Heart left ventricle (tissue), 16 donors: ENCODE results near the gene OR5AU1. TPM values are rescaled to one million over a fixed set of nuclear protein-coding genes. Genes with fewer than 3 reads are reported as not detected.
"Not testable (repeated sequence)": the region's sequence is repeated elsewhere in the genome, so short reads cannot be mapped to it uniquely, and the experiment has no call there.

ENCODE experiments used
- ATAC-seq, 4 donors: fragments of 200-7000 bp; cut with Tn5 transposase; one replicate each; pipeline ENCODE4 v1.9.1; 2020 to 2022; ENCODE audit warnings: moderate library complexity in 4 of 4, mild to moderate bottlenecking in 3 of 4, moderate number of reproducible peaks in 1 of 4
- DNase-seq, 5 donors: peaks; one replicate each; pipeline ENCODE4 v3.0.0-alpha.2; 2020
- H3K27ac ChIP-seq, 12 donors: fragments of 200-600 bp; sonication (generic) in 4 of 12; one replicate each; pipeline versions ENCODE4 v1.5.0 to v1.8.0; 2016 to 2022; ENCODE audit warnings: mild to moderate bottlenecking in 2 of 12
- H3K27me3 ChIP-seq, 9 donors: fragments of 200-600 bp; sonication (generic) in 2 of 9; one replicate each; pipeline versions ENCODE4 v1.5.1 to v1.8.0; 2016 to 2022; ENCODE audit warnings: mild to moderate bottlenecking in 3 of 9
- H3K36me3 ChIP-seq, 9 donors: fragments of 200-600 bp; sonication (generic) in 2 of 9; one replicate each; pipeline versions ENCODE4 v1.5.0 to v1.8.0; 2018 to 2022; ENCODE audit warnings: mild to moderate bottlenecking in 2 of 9
- H3K4me1 ChIP-seq, 12 donors: fragments of 200-600 bp; sonication (generic) in 4 of 12; one replicate each; pipeline versions ENCODE4 v1.5.0 to v1.8.0; 2016 to 2022; ENCODE audit warnings: mild to moderate bottlenecking in 3 of 12
- H3K4me3 ChIP-seq, 12 donors: fragments of 200-600 bp; sonication (generic) in 4 of 12; one replicate each; pipeline versions ENCODE4 v1.5.0 to v1.8.0; 2017 to 2022; ENCODE audit warnings: mild to moderate bottlenecking in 9 of 12, moderate library complexity in 4 of 12
- H3K9me3 ChIP-seq, 12 donors: fragments of 200-600 bp; sonication (generic) in 4 of 12; one replicate each; pipeline versions ENCODE4 v1.5.0 to v1.8.0; 2016 to 2022; ENCODE audit warnings: mild to moderate bottlenecking in 1 of 12
- POLR2A ChIP-seq, 2 donors: fragments of 450-650 bp; IDR thresholded peaks; one replicate each; pipeline ENCODE4 v1.6.1; 2017; ENCODE audit warnings: antibody characterized with exemption in 2 of 2, mild to moderate bottlenecking in 2 of 2, moderate library complexity in 2 of 2
- WGBS, 4 donors: extraction: QIAGEN DNeasy Blood & Tissue Kit in 2 of 4; methylation state at CpG; one replicate each; pipeline versions ENCODE4 v1.1.5 to v1.1.7; 2013 to 2018; 5-methylcytosine and 5-hydroxymethylcytosine counted together
- intact Hi-C, 10 donors: fragments of 100-400 bp; cut with DNase I; formaldehyde crosslinking; loops; one replicate each; pipeline versions ENCODE4 v1.11.1 to v1.14.2; 2022
- polyA plus RNA-seq, 2 donors: library from polyadenylated mRNA; stranded (reverse); fragments of 200-250 nt; gene quantifications; one replicate each; pipeline ENCODE4 v1.2.3, GENCODE V29; 2013
- total RNA-seq, 9 donors: library from RNA; depleted of rRNA in 2 of 9; stranded (reverse); fragments of >200 nt in 2 of 9; fragmentation: NEBNext Ultra II Directional in 3 of 9; extraction: Animal tissue kit (Norgen Biotek cat#: 25700) in 3 of 9; gene quantifications; one replicate each; pipeline versions ENCODE4 v1.1.0 to v1.2.4, GENCODE V29; 2016 to 2023
- TF ChIP-seq, protein P1 (sequence below), 12 donors: fragments of 200-600 bp; sonication (generic) in 4 of 12; IDR thresholded peaks; one replicate each; pipeline versions ENCODE4 v1.5.0 to v1.8.0; 2018 to 2022; ENCODE audit warnings: antibody characterized with exemption in 12 of 12, mild to moderate bottlenecking in 5 of 12
- donor health status: ischemic (EF 13 %, LVEDD 7.1; RV severe dilation, severe dysfunction).
- donor health status: healthy with polysubstance abuse.
- donor health status: DM: no; HTN: yes; CAD: no.
- donor health status: DM: no; HTN: no; CAD: no.
- donor health status: ischemic (EF 25% LVEDD 6.9; RV normal size, moderate dysfunction).
- donor health status: ischemic (EF 25% LVEDD 5.7; RV mildly dilated, moderate dysfunction).
- donor health status: healthy.
- donor health status: DM: yes; HTN: yes; CAD: no.
- donor health status: ischemic (EF 35%, LVEDD 5.7; RV mildly dilated, moderate dysfunction).
- donor health status: nonischemic (EF 11% LVEDD 7.7; RV severe dilation, severe dysfunction).
- donor health status: DM: yes; HTN: yes; CAD: no.
- donor health status: PGD.
- donor health status: ischemic (EF 29% LVEDD 5.4; RV normal size, mild dysfunction).
- donor health status: nonischemic (EF 23%, LVEDD 6.1; RV moderate dilation, normal function).

The OR5AU1 gene
- total and polyA plus RNA-seq, 11 donors = not detected

DNA sequence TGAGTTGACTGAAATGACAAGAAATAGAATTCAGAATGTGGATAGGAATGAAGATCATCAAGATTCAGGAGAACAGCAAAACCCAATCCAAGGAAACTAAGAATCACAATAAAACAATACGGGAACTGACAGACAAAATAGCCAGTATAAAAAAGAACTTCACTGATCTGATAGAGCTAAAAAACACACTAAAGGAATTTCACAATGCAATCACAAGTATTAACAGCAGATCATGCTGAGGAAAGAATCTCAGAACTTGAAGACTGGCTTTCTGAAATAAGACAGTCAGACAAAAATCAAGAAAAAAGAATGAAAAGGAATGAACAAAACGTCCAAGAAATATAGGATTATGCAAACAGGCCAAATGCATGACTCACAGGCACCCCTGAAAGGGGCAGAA, 15.3 kb upstream of the OR5AU1 start:
- H3K27me3 ChIP-seq = no peaks in the 10 kb centered on the region
- no peaks in the 10 kb centered on the region for H3K36me3 ChIP-seq
- intact Hi-C loops = no loop called here
- TF ChIP-seq, protein P1, sequence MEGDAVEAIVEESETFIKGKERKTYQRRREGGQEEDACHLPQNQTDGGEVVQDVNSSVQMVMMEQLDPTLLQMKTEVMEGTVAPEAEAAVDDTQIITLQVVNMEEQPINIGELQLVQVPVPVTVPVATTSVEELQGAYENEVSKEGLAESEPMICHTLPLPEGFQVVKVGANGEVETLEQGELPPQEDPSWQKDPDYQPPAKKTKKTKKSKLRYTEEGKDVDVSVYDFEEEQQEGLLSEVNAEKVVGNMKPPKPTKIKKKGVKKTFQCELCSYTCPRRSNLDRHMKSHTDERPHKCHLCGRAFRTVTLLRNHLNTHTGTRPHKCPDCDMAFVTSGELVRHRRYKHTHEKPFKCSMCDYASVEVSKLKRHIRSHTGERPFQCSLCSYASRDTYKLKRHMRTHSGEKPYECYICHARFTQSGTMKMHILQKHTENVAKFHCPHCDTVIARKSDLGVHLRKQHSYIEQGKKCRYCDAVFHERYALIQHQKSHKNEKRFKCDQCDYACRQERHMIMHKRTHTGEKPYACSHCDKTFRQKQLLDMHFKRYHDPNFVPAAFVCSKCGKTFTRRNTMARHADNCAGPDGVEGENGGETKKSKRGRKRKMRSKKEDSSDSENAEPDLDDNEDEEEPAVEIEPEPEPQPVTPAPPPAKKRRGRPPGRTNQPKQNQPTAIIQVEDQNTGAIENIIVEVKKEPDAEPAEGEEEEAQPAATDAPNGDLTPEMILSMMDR (IDR thresholded peaks at IDR 0.05) = no peak
- 55 to 66% (median 63%) methylated on average over 2 of the region's 2 CpGs for WGBS, 4 donors
- peaks cover 0 to 11% (median 0%) of the 10 kb centered on the region in 12 donors for H3K9me3 ChIP-seq
- no peak overlapping the region for H3K4me3 ChIP-seq
- no peak for DNase-seq
- no peak overlapping the region for H3K27ac ChIP-seq
- H3K4me1 ChIP-seq = no peaks in the 10 kb centered on the region
- no peak for ATAC-seq

GRCh38 chr14:21169573-21169972, 13.7 kb upstream of the OR5AU1 start:
- ATAC-seq = no peak
- TF ChIP-seq POLR2A (IDR thresholded peaks at IDR 0.05) = no peak
- TF ChIP-seq, protein P1 (IDR thresholded peaks at IDR 0.05) = no peak
- Histone ChIP-seq H3K36me3 (no peaks in the 10 kb centered on the region), H3K27me3 (no peaks in the 10 kb centered on the region), H3K4me3 (no peak overlapping the region), H3K9me3 (peaks cover 0 to 11% (median 0%) of the 10 kb centered on the region in 12 donors), H3K4me1 (no peaks in the 10 kb centered on the region), H3K27ac (no peak overlapping the region)
- no peak for DNase-seq
- intact Hi-C loops = no loop called here
- 74 to 93% (median 86%) methylated on average over 4 of the region's 4 CpGs for WGBS, 4 donors

- Histone ChIP-seq H3K27ac (no peak overlapping the region), H3K36me3 (no peaks in the 10 kb centered on the region), H3K4me1 (no peaks in the 10 kb centered on the region), H3K27me3 (no peaks in the 10 kb centered on the region), H3K4me3 (no peak overlapping the region), H3K9me3 (peaks cover 0 to 10% (median 0%) of the 10 kb centered on the region in 12 donors)
- ATAC-seq (no peak), DNase-seq (no peak)
- WGBS, 4 donors = 80 to 86% (median 83%) methylated on average over 8 of the region's 8 CpGs
- no peak for TF ChIP-seq POLR2A (IDR thresholded peaks at IDR 0.05)
- TF ChIP-seq, protein P1 (IDR thresholded peaks at IDR 0.05) = no peak
- intact Hi-C loops = no loop called here
Observed at GRCh38 chr14:21168055-21168454, 12.2 kb upstream of the OR5AU1 start.

DNA sequence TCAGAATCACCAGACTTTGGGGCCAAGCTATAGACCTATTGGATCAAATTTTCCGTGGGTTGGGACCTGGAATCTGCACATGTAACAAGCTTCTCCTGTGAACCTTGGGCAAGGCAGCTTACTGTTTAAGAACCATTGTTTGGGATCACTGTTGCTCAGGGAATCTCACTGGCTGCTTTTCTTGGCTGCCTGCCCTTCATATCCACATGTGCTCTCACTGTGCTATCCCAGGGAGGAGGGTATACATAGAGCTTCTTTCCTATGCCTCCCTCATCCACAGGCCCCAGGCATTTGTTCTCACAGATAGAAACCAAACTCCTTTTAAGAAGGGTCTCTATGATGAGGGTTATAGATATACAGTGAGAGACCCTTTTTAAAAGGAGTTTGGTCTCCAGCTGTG, 9.8 kb upstream of the OR5AU1 start:
- WGBS, 4 donors = 31 to 56% (median 48%) methylated on average over 1 of the region's 1 CpG
- H3K36me3 ChIP-seq, H3K4me3 ChIP-seq, DNase-seq, intact Hi-C loops, H3K27ac ChIP-seq, H3K4me1 ChIP-seq, H3K9me3 ChIP-seq, H3K27me3 ChIP-seq: not testable (repeated sequence)
- peak; percentile 74 to 86 (median 82) for ATAC-seq

GRCh38 chr14:21165002-21165605, 9.2 kb upstream of the OR5AU1 start:
- H3K4me1 ChIP-seq, H3K4me3 ChIP-seq, H3K27ac ChIP-seq, H3K36me3 ChIP-seq, DNase-seq, H3K9me3 ChIP-seq, intact Hi-C loops, H3K27me3 ChIP-seq: not testable (repeated sequence)
- 46 to 59% (median 52%) methylated on average over 7 of the region's 7 CpGs for WGBS, 4 donors
- ATAC-seq = peak in 1 of 4 donors; percentile 28
